H1 (cell line): ENCODE measurements around the gene TXNDC2. TPM values are rescaled to one million over a fixed set of nuclear protein-coding genes. Genes with fewer than 3 reads are reported as not detected.

Experiments
- CTCF ChIA-PET: fragments of 300-600 bp; sonication (Branson Sonifier 250); formaldehyde crosslinking; loops from one replicate; lab custom pipeline; 2021; ENCODE audit not compliant: partially characterized antibody; lab: Charles Lee
- POLR2A ChIA-PET: fragments of 300-600 bp; sonication (Branson Sonifier 250); formaldehyde crosslinking; loops from one replicate; lab custom pipeline; 2021; ENCODE audit warnings: inconsistent platforms; ENCODE audit not compliant: partially characterized antibody; lab: Charles Lee
- DNase-seq, 2 experiments: peaks; one replicate each; pipeline versions ENCODE4 v3.0.0 to v3.0.0-alpha.2; 2010 to 2022; ENCODE audit warnings: low spot score in 2 of 2, low read depth in 1 of 2, mixed read lengths in 1 of 2
- FAIRE-seq: peaks from 2 replicates; lab custom pipeline; 2011; peaks lifted over from hg19 to GRCh38; lab: Jason Lieb, UNC
- H2AFZ ChIP-seq: 2 replicates; pipeline ENCODE4 v1.8.1; 2012; ENCODE audit warnings: low read length, inconsistent platforms
- H2AK5ac ChIP-seq: 2 replicates; pipeline ENCODE4 v1.6.1; 2013; ENCODE audit warnings: low read depth, low read length
- H2BK120ac ChIP-seq: replicated peaks from 2 replicates; pipeline ENCODE3; 2013; ENCODE audit warnings: low read depth, low read length, inconsistent platforms
- H2BK12ac ChIP-seq: 2 replicates; pipeline ENCODE4 v1.6.1; 2013; ENCODE audit warnings: low read depth, low read length
- H2BK15ac ChIP-seq: 2 replicates; pipeline ENCODE4 v1.6.1; 2013; ENCODE audit warnings: low read length
- H2BK20ac ChIP-seq: 2 replicates; pipeline ENCODE4 v1.6.1; 2013; ENCODE audit warnings: low read length
- H2BK5ac ChIP-seq: 2 replicates; pipeline ENCODE4 v1.6.1; 2013; ENCODE audit warnings: low read depth, low read length
- H3K14ac ChIP-seq: 2 replicates; pipeline ENCODE4 v1.6.1; 2013; ENCODE audit warnings: inconsistent platforms; ENCODE audit not compliant: insufficient read length
- H3K18ac ChIP-seq: 2 replicates; pipeline ENCODE4 v1.6.1; 2013; ENCODE audit warnings: low read length; ENCODE audit errors: extremely low read depth
- H3K23ac ChIP-seq: 2 replicates; pipeline ENCODE4 v1.6.1; 2013; ENCODE audit warnings: inconsistent platforms; ENCODE audit not compliant: insufficient read length
- H3K23me2 ChIP-seq: 2 replicates; pipeline ENCODE4 v1.6.1; 2013; ENCODE audit warnings: low read depth, low read length
- H3K27ac ChIP-seq: 2 replicates; pipeline ENCODE4 v1.6.1; 2011; ENCODE audit warnings: low read depth, low read length, inconsistent platforms
- H3K27me3 ChIP-seq, 4 experiments: replicated peaks in 1 of 4; 1 replicate in 1 of 4; 2 replicates in 3 of 4; pipeline versions ENCODE4 v1.6.1 to v1.8.1; 2011 to 2013; ENCODE audit warnings: low read length in 3 of 4, mild to moderate bottlenecking in 3 of 4, inconsistent platforms in 2 of 4, mixed read lengths in 2 of 4, moderate library complexity in 1 of 4; ENCODE audit not compliant: control insufficient read depth in 3 of 4, insufficient read depth in 3 of 4; ENCODE audit errors: extremely low read depth in 1 of 4
- H3K36me3 ChIP-seq, 4 experiments: 2 replicates each; pipeline versions ENCODE4 v1.6.1 to v1.8.1; 2011 to 2013; ENCODE audit warnings: mild to moderate bottlenecking in 4 of 4, low read length in 3 of 4, moderate library complexity in 2 of 4, control low read depth in 1 of 4, inconsistent platforms in 1 of 4; ENCODE audit not compliant: insufficient read depth in 4 of 4, control insufficient read depth in 2 of 4
- H3K4ac ChIP-seq: replicated peaks from 2 replicates; pipeline ENCODE3; 2013; ENCODE audit warnings: low read length, low read depth, mixed read lengths, inconsistent platforms; ENCODE audit not compliant: insufficient read length
- H3K4me1 ChIP-seq, 4 experiments: replicated peaks in 1 of 4; 1 replicate in 1 of 4; 2 replicates in 3 of 4; pipeline versions ENCODE4 v1.6.1 to v1.8.1; 2011 to 2013; ENCODE audit warnings: low read length in 3 of 4, inconsistent platforms in 2 of 4, mixed read lengths in 1 of 4; ENCODE audit not compliant: insufficient read depth in 4 of 4, control insufficient read depth in 3 of 4
- H3K4me2 ChIP-seq, 2 experiments: 2 replicates each; pipeline versions ENCODE4 v1.6.1 to v1.8.1; 2011 to 2013; ENCODE audit warnings: low read depth in 2 of 2, low read length in 2 of 2, control low read depth in 1 of 2, inconsistent platforms in 1 of 2, mild to moderate bottlenecking in 1 of 2; ENCODE audit not compliant: insufficient read depth in 1 of 2
- H3K4me3 ChIP-seq, 4 experiments: fragments of 200-600, 300-600 bp in 1 of 4; sonication (generic), shearing (Covaris generic), sonication (Bioruptor Twin) in 1 of 4; 2 replicates each; pipeline versions ENCODE4 v1.5.1 to v1.8.1; 2011 to 2016; ENCODE audit warnings: low read length in 4 of 4, low read depth in 3 of 4, control low read depth in 2 of 4, inconsistent platforms in 2 of 4, mild to moderate bottlenecking in 2 of 4, mixed read lengths in 1 of 4, moderate library complexity in 1 of 4; ENCODE audit not compliant: insufficient read depth in 2 of 4; ENCODE audit errors: extremely low read depth in 1 of 4
- H3K56ac ChIP-seq: replicated peaks from 2 replicates; pipeline ENCODE3; 2013; ENCODE audit warnings: low read depth, mild to moderate bottlenecking, mixed read lengths, low read length, inconsistent platforms; ENCODE audit not compliant: insufficient read length
- H3K79me1 ChIP-seq: 2 replicates; pipeline ENCODE4 v1.6.1; 2013; ENCODE audit warnings: low read depth, low read length, control low read depth
- H3K79me2 ChIP-seq, 2 experiments: 2 replicates each; pipeline versions ENCODE4 v1.6.1 to v1.8.1; 2012 to 2013; ENCODE audit warnings: low read length in 2 of 2, mild to moderate bottlenecking in 2 of 2, inconsistent platforms in 1 of 2; ENCODE audit not compliant: insufficient read depth in 2 of 2, control insufficient read depth in 1 of 2
- H3K9ac ChIP-seq, 4 experiments: replicated peaks in 1 of 4; 1 replicate in 1 of 4; 2 replicates in 3 of 4; pipeline versions ENCODE4 v1.6.1 to v1.8.1; 2011 to 2013; ENCODE audit warnings: low read depth in 3 of 4, low read length in 3 of 4, control low read depth in 2 of 4, mild to moderate bottlenecking in 2 of 4, moderate library complexity in 2 of 4, inconsistent platforms in 1 of 4; ENCODE audit errors: extremely low read depth in 1 of 4
- H3K9me3 ChIP-seq, 2 experiments: 2 replicates each; pipeline versions ENCODE4 v1.6.1 to v1.8.1; 2012 to 2013; ENCODE audit warnings: mild to moderate bottlenecking in 2 of 2, moderate library complexity in 2 of 2, control low read depth in 1 of 2, inconsistent platforms in 1 of 2, low read depth in 1 of 2, low read length in 1 of 2, mixed read lengths in 1 of 2; ENCODE audit not compliant: insufficient read depth in 2 of 2
- H4K20me1 ChIP-seq, 2 experiments: replicated peaks in 1 of 2; 2 replicates each; pipeline versions ENCODE3 to v1.8.1; 2011 to 2013; ENCODE audit warnings: inconsistent platforms in 2 of 2, low read length in 2 of 2, mild to moderate bottlenecking in 1 of 2; ENCODE audit not compliant: insufficient read depth in 2 of 2, control insufficient read depth in 1 of 2
- H4K5ac ChIP-seq: 2 replicates; pipeline ENCODE4 v1.6.1; 2013; ENCODE audit warnings: low read length, low read depth, mixed read lengths, inconsistent platforms; ENCODE audit not compliant: insufficient read length
- H4K8ac ChIP-seq: 2 replicates; pipeline ENCODE4 v1.8.0; 2013; ENCODE audit warnings: mild to moderate bottlenecking, moderate library complexity, low read length, inconsistent platforms; ENCODE audit not compliant: insufficient read depth; ENCODE audit errors: extremely low read depth
- H4K91ac ChIP-seq: replicated peaks from 2 replicates; pipeline ENCODE3; 2013; ENCODE audit warnings: low read length, mixed read lengths, inconsistent platforms; ENCODE audit not compliant: insufficient read length
- BACH1 ChIP-seq: IDR thresholded peaks from 2 replicates; pipeline ENCODE4 v1.6.1; 2012; ENCODE audit warnings: low read length, improper control_type of control experiment
- EP300 ChIP-seq, 2 experiments: IDR thresholded peaks; 1 replicate in 1 of 2; 2 replicates in 1 of 2; pipeline ENCODE4 v1.6.1; 2011 to 2012; ENCODE audit warnings: low read depth in 2 of 2, low read length in 2 of 2, mild to moderate bottlenecking in 2 of 2, borderline replicate concordance in 1 of 2, inconsistent platforms in 1 of 2, moderate library complexity in 1 of 2
- GABPA ChIP-seq: IDR thresholded peaks from 2 replicates; pipeline ENCODE4 v1.6.1; 2011; ENCODE audit warnings: mild to moderate bottlenecking, low read length, moderate library complexity, borderline replicate concordance; ENCODE audit not compliant: insufficient read depth
- TAF7 ChIP-seq: optimal IDR thresholded peaks from 2 replicates; pipeline ENCODE3; 2011; ENCODE audit warnings: low read depth, mild to moderate bottlenecking, inconsistent platforms, low read length, moderate library complexity, borderline replicate concordance
- WGBS, 2 experiments: shearing (Covaris generic) in 1 of 2; methylation state at CpG; one replicate each; pipeline versions ENCODE4 v1.1.6 to v1.1.7; 2013 to 2015; ENCODE audit warnings: low lambda C conversion rate in 2 of 2, mixed read lengths in 2 of 2, inconsistent platforms in 1 of 2, low coverage in 1 of 2, missing lambda C conversion rate in 1 of 2; ENCODE audit not compliant: insufficient replicate concordance in 2 of 2, insufficient coverage in 1 of 2, insufficient read length in 1 of 2; ENCODE audit errors: extremely low coverage in 1 of 2, missing lambda C conversion rate in 1 of 2; 5-methylcytosine and 5-hydroxymethylcytosine counted together
- polyA plus RNA-seq, 7 experiments: library from polyadenylated mRNA; depleted of rRNA in 3 of 7; stranded (reverse) in 5 of 7; unstranded in 2 of 7; fragments of >200 nt in 5 of 7; fragments of 200-250 nt in 2 of 7; gene quantifications; 1 replicate in 5 of 7; 2 replicates in 1 of 7; 4 replicates in 1 of 7; pipeline versions ENCODE4 v1.2.1 to v1.2.3, GENCODE V29; 2011 to 2013; ENCODE audit warnings: missing spikeins in 2 of 7, mixed read lengths in 2 of 7
- total RNA-seq: library from RNA; stranded (reverse); fragmentation: NEBNext Ultra II Directional; extraction: Animal tissue kit (Norgen Biotek cat#: 25700); gene quantifications from 2 replicates; pipeline ENCODE4 v1.2.1, GENCODE V29; 2021

The TXNDC2 gene
- total and polyA plus RNA-seq, 2 of the 8 experiments (the other 6 are each of a cell fraction or from before 2014, with no cell fraction given), result 0.09 TPM; not detected in 1

GRCh38 chr18:9913151-9913525, 27.4 kb downstream of the TXNDC2 start:
- Histone ChIP-seq H3K18ac (no peak overlapping the region), H2AFZ (peak overlapping the region; percentile 36; the same call in 1 of the 2 replicates), H3K23ac (no peak overlapping the region), H3K79me2 (peaks cover 18 to 36% of the 10 kb centered on the region in 2 experiments), H3K36me3 (no peaks in the 10 kb centered on the region), H3K9ac (peak overlapping the region in 1 of 4 experiments; percentile 8; a peak in 1 of 7 replicates), H4K8ac (no peak overlapping the region), H4K20me1 (peaks cover 4 to 7% of the 10 kb centered on the region in 2 experiments), H2BK120ac (no peak overlapping the region), H3K27me3 (no peaks in the 10 kb centered on the region), H3K14ac (no peak overlapping the region), H3K4ac (no peak overlapping the region), H3K9me3 (no peaks in the 10 kb centered on the region), H2AK5ac (no peak overlapping the region), H4K5ac (no peak overlapping the region), H3K79me1 (no peaks in the 10 kb centered on the region), H3K4me3 (peak overlapping the region; percentile 82 to 96 (median 86)), H3K23me2 (peaks cover 5% of the 10 kb centered on the region; the same call in 1 of the 2 replicates), H3K56ac (no peak overlapping the region), H4K91ac (no peak overlapping the region), H3K4me1 (peaks cover 3 to 7% (median 4%) of the 10 kb centered on the region in 4 experiments; a peak in 6 of 7 replicates), H2BK20ac (no peak overlapping the region), H2BK12ac (no peak overlapping the region), H3K27ac (no peak overlapping the region), H2BK5ac (no peak overlapping the region), H3K4me2 (peak overlapping the region; percentile 67 to 73), H2BK15ac (no peak overlapping the region)
- no peak for DNase-seq
- no peak for FAIRE-seq
- POLR2A ChIA-PET, result interaction anchor here (0.6 to 3.3 kb wide), 9 partner anchors 9 to 202 kb away, joined by 3 to 14 read pairs (median 3); partner anchors contain the start of gene TXNDC2
- TF ChIP-seq EP300 (IDR thresholded peaks at IDR 0.05; ENCODE audit: borderline replicate concordance in 1 of 2, low read depth in 2 of 2, low read length in 2 of 2) (no peak), GABPA (no peak), BACH1 (no peak), TAF7 (no peak)
- 13% methylated on average over 12 of the region's 12 CpGs; no CpG with 5 or more reads in 1 of the 2 experiments for WGBS, 2 experiments
- CTCF ChIA-PET, result interaction anchor here (1.2 kb wide), 1 partner anchor 13 kb away, joined by 4 read pairs; no protein-coding TSS in a partner anchor
